Karpas-422 (cell line): ENCODE data around the gene DNMT3L. TPM values are rescaled to one million over a fixed set of nuclear protein-coding genes. Genes with fewer than 3 reads are reported as not detected.
"Not testable (repeated sequence)": the region's sequence is repeated elsewhere in the genome, so short reads cannot be mapped to it uniquely, and the experiment has no call there.

Experiments
- DNase-seq: peaks from one replicate; pipeline ENCODE4 v3.0.0-alpha.2; 2015
- H2AFZ ChIP-seq: fragments of 200-600 bp; sonication (generic); 2 replicates; pipeline ENCODE4 v1.6.1; 2014; ENCODE audit warnings: antibody characterized with exemption, low read length, mixed read lengths
- H3K27ac ChIP-seq: fragments of 200-600 bp; sonication (generic); 2 replicates; pipeline ENCODE4 v1.5.1; 2014; ENCODE audit warnings: mild to moderate bottlenecking, low read length, moderate library complexity
- H3K27me3 ChIP-seq: fragments of 200-600 bp; sonication (generic); 2 replicates; pipeline ENCODE4 v1.6.1; 2014; ENCODE audit warnings: low read length, mixed read lengths
- H3K36me3 ChIP-seq: fragments of 200-600 bp; sonication (generic); 2 replicates; pipeline ENCODE4 v1.6.1; 2014; ENCODE audit warnings: low read length, mixed read lengths; ENCODE audit not compliant: insufficient read depth
- H3K4me1 ChIP-seq: fragments of 200-600 bp; sonication (generic); 2 replicates; pipeline ENCODE4 v1.6.1; 2014; ENCODE audit warnings: mild to moderate bottlenecking, low read length, mixed read lengths
- H3K4me2 ChIP-seq: fragments of 200-600 bp; sonication (generic); 2 replicates; pipeline ENCODE4 v1.6.1; 2014; ENCODE audit warnings: low read length, low read depth, mild to moderate bottlenecking; ENCODE audit not compliant: poor library complexity, severe bottlenecking
- H3K4me3 ChIP-seq: fragments of 200-600 bp; sonication (generic); 2 replicates; pipeline ENCODE4 v1.5.1; 2014; ENCODE audit warnings: mild to moderate bottlenecking, antibody characterized with exemption, low read length, mixed read lengths
- H3K79me2 ChIP-seq: fragments of 200-600 bp; sonication (generic); 2 replicates; pipeline ENCODE4 v1.6.1; 2014; ENCODE audit warnings: mild to moderate bottlenecking, low read length, mixed read lengths
- H3K9ac ChIP-seq: fragments of 200-600 bp; sonication (generic); 2 replicates; pipeline ENCODE4 v1.6.0; 2014; ENCODE audit warnings: low read length
- H3K9me2 ChIP-seq: fragments of 200-600 bp; sonication (generic), shearing (Covaris generic); replicated peaks from 2 replicates; pipeline ENCODE4 v1.6.0; 2014; ENCODE audit warnings: mild to moderate bottlenecking, low read length, moderate library complexity; ENCODE audit not compliant: insufficient read depth
- H3K9me3 ChIP-seq: fragments of 300-700, 200-600 bp; sonication (generic); 2 replicates; pipeline ENCODE4 v1.6.1; 2014; ENCODE audit warnings: low read length, mixed read lengths
- H4K20me1 ChIP-seq: fragments of 200-600 bp; sonication (generic); 2 replicates; pipeline ENCODE4 v1.6.1; 2014; ENCODE audit warnings: mild to moderate bottlenecking, antibody characterized with exemption, low read length, low read depth; ENCODE audit not compliant: insufficient read depth
- total RNA-seq: library from RNA; depleted of rRNA; stranded (reverse); fragments of >200 nt; shearing (Covaris generic); gene quantifications from 2 replicates; pipeline ENCODE4 v1.2.3, GENCODE V29; 2014; ENCODE audit warnings: low replicate concordance

Gene DNMT3L
- total RNA-seq, 1 experiment from 2014 or later = not detected

DNA sequence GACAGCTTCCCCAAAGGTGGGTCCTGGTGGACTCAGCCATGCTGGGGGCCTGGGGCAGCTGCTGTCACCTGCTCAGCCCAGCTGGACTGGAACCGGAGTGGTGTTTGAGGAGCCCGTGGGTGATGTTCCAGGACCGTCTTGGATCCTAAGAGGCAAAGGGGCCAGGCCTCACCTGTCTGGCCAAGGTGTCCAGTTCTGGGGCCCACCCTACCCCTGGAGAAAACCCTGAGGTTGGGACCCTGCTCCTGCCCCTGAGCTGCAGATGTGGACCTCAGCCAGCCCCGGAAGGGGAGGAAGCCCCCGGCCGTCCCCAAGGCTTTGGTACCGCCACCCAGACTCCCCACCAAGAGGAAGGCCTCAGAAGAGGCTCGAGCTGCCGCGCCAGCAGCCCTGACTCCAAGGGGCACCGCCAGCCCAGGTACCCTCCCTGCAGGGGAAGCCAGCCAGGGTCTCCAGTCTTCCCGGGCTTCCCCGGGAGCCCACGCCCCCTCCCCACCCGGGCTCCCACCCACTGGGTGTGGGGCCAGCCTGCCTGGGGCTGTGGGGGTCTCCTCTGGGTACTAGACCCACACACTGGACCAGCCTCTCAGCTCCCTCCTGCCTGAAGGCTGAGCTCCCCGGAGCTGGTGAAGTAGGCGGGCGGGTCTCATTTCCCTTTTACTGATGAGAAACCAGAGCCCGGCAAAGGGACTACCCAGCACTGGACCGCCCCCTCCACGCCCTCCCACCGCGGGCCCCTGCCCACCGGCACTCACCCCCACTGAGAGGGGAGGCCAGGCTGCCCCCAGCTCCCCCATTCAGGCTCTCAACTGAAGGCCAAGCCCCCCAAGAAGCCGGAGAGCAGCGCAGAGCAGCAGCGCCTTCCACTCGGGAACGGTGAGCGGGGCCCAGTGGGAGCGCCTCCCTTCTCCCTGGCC is 25.3 kb upstream of the DNMT3L start:
- H3K9me2 ChIP-seq = no peaks in the 10 kb centered on the region
- H3K27ac ChIP-seq = no peak overlapping the region
- H3K27me3 ChIP-seq = no peaks in the 10 kb centered on the region
- no peaks in the 10 kb centered on the region for H3K79me2 ChIP-seq
- H3K4me1 ChIP-seq = peaks cover 6% of the 10 kb centered on the region
- H4K20me1 ChIP-seq = no peaks in the 10 kb centered on the region; the same call in 1 of the 2 replicates
- no peaks in the 10 kb centered on the region for H3K9me3 ChIP-seq
- no peak for DNase-seq
- H3K4me2 ChIP-seq = no peak overlapping the region
- H3K4me3 ChIP-seq = no peak overlapping the region
- no peak overlapping the region for H3K9ac ChIP-seq
- no peak overlapping the region for H2AFZ ChIP-seq
- no peaks in the 10 kb centered on the region for H3K36me3 ChIP-seq

DNA sequence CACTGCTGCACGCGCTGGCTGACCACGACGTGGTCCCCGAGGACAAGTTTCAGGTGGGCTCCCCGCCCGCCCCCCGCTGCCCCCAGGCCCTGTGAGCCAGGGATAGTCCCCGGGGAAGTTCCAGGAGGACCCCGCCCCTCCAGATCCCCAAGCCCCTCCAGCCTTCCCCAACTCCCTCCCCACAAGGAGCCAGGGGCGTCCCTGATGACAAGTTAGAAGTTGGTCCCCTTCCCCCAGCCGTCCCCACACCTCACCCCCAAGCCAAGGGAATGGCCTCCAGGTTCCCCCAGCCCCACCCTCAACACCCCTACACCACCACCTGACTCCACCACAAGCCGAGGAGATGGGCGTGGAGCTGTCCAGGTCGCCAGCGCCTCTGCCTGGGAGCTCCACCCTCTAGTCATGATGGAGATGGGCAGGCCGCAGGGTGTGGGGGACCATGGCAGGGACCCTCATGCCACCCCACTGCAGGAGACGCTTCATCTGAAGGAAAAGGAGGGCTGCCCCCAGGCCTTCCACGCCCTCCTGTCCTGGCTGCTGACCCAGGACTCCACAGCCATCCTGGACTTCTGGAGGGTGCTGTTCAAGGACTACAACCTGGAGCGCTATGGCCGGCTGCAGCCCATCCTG is 24.5 kb upstream of the DNMT3L start:
- no peaks in the 10 kb centered on the region for H3K9me3 ChIP-seq
- no peaks in the 10 kb centered on the region for H3K36me3 ChIP-seq
- H3K4me2 ChIP-seq = no peak overlapping the region
- no peak for DNase-seq
- H3K27me3 ChIP-seq = no peaks in the 10 kb centered on the region
- H3K9me2 ChIP-seq = no peaks in the 10 kb centered on the region
- H3K4me3 ChIP-seq = no peak overlapping the region
- H3K4me1 ChIP-seq = peaks cover 6% of the 10 kb centered on the region
- H4K20me1 ChIP-seq = no peaks in the 10 kb centered on the region
- H3K79me2 ChIP-seq = no peaks in the 10 kb centered on the region
- H3K9ac ChIP-seq = no peak overlapping the region
- H3K27ac ChIP-seq = no peak overlapping the region
- no peak overlapping the region for H2AFZ ChIP-seq

DNA sequence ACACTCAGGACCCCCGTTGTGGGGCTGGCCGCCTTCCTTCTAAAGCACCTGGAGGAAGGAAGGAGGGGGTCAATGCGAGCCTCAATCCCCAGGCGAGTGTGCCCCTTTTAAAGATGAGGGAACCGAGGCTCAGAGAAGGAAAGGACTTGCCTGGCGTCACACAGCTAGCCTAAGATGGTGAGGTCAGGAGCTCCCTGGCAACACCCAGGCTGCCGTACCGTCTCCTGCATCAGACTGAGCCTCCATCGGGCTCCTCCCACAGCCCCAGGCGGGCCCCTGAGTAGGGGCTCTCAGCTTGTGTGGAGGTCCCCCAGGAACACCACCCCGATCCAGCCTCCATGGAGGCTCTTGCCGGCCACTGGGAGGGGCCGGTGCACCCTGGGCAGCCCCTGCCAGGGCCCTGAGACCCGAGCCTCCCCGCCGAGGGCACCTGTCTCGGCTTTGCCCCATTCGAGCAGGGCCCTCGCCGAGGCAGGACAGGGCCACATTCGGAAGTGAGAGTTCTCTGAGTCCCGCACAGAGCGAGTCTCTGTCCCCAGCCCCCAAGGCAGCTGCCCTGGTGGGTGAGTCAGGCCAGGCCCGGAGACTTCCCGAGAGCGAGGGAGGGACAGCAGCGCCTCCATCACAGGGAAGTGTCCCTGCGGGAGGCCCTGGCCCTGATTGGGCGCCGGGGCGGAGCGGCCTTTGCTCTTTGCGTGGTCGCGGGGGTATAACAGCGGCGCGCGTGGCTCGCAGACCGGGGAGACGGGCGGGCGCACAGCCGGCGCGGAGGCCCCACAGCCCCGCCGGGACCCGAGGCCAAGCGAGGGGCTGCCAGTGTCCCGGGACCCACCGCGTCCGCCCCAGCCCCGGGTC is 23.7 kb upstream of the DNMT3L start, which contains the start of gene AIRE:
Gene AIRE, plus strand, starts transcription at position 739 of the 855 bp plus-strand sequence. CDS start 131 bp downstream, outside the sequence.
- Histone ChIP-seq H3K27me3 (no peaks in the 10 kb centered on the region), H3K9me2 (no peaks in the 10 kb centered on the region), H3K4me2 (no peak within 1 kb of the TSS), H3K4me1 (peaks cover 6% of the 10 kb centered on the region), H3K36me3 (no peaks in the 10 kb centered on the region), H3K9ac (no peak within 1 kb of the TSS), H3K4me3 (no peak within 1 kb of the TSS), H3K9me3 (no peaks in the 10 kb centered on the region), H3K27ac (no peak within 1 kb of the TSS), H3K79me2 (no peaks in the 10 kb centered on the region), H2AFZ (no peak within 1 kb of the TSS), H4K20me1 (no peaks in the 10 kb centered on the region)
- DNase-seq = no peak

DNA sequence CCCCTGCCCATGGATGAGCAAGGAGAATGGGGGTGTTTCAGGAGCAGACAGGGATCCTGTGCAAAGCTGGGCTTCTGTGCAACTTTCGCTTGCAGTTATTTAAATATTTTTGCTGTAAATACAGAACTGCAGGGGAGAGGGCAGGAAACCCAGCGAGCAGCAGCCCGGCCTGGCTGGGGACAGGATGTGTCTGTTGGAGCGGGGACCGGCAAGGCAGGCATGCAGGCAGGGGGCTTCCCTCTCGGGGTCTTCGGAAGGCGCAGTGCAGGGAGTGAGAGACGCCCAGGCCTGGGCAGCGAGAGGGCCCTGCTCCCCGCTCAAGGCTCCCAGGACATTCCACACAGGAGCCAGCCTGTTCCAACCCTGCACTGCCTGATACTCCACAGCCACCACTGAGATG is 22.3 kb upstream of the DNMT3L start:
- Histone ChIP-seq H3K4me1 (peaks cover 6% of the 10 kb centered on the region), H3K9ac (no peak overlapping the region), H3K79me2 (no peaks in the 10 kb centered on the region), H3K9me2 (no peaks in the 10 kb centered on the region), H3K27me3 (no peaks in the 10 kb centered on the region), H3K4me3 (no peak overlapping the region), H3K36me3 (no peaks in the 10 kb centered on the region), H3K27ac (no peak overlapping the region), H2AFZ (no peak overlapping the region), H3K9me3 (no peaks in the 10 kb centered on the region), H4K20me1 (no peaks in the 10 kb centered on the region), H3K4me2 (no peak overlapping the region)
- DNase-seq = no peak

DNA sequence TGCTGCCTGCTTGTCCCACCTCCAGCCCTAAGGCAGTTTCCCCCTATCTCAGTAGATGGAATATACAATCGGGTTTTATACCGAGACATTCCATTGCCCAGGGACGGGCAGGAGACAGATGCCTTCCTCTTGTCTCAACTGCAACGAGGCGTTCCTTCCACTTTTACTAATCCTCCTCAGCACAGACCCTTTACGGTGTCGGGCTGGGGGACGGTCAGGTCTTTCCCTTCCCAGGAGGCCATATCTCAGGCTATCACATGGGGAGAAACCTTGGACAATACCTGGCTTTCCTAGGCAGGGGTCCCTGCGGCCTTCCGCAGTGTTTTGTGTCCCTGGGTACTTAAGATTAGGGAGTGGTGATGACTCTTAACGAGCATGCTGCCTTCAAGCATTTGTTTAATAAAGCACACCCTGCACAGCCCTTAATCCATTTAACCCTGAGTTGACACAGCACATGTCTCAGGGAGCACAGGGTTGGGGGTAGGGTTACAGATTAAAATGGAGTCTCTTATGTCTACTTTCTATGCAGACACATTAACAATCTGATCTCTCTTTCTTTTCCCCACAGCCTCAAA is 21.6 kb upstream of the DNMT3L start:
- H3K4me2 ChIP-seq, H3K4me3 ChIP-seq, H3K27me3 ChIP-seq, H3K27ac ChIP-seq, H3K4me1 ChIP-seq, H3K36me3 ChIP-seq, H3K9ac ChIP-seq, H3K9me3 ChIP-seq, H4K20me1 ChIP-seq, H3K9me2 ChIP-seq, H3K79me2 ChIP-seq, H2AFZ ChIP-seq, DNase-seq: not testable (repeated sequence)

DNA sequence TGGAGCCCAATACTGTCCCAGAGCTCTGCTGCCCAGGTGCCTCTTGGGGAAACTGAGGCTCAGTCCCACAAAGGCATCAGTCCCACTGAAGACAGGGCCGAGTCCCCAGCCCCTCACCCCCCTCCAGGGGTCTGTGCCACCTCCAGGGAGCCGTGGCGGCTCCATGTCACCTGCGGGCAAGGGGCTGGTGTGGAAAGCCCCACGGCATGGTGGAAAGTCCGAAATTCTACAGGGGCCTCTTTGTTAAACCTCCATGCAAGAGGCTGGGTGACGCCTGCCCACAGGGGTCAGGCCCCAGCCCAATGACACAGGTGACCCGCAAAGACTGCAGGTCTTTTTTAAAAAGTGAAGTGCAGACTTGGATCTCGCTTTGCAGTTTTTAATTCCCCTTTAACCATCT is 20.7 kb upstream of the DNMT3L start:
- H4K20me1 ChIP-seq = no peaks in the 10 kb centered on the region
- no peaks in the 10 kb centered on the region for H3K79me2 ChIP-seq
- no peak overlapping the region for H3K27ac ChIP-seq
- no peaks in the 10 kb centered on the region for H3K9me2 ChIP-seq
- H3K9ac ChIP-seq = no peak overlapping the region
- H3K4me1 ChIP-seq = peaks cover 6% of the 10 kb centered on the region
- H2AFZ ChIP-seq = no peak overlapping the region
- no peak overlapping the region for H3K4me3 ChIP-seq
- H3K36me3 ChIP-seq = no peaks in the 10 kb centered on the region
- no peak for DNase-seq
- H3K9me3 ChIP-seq = no peaks in the 10 kb centered on the region
- H3K4me2 ChIP-seq = no peak overlapping the region
- H3K27me3 ChIP-seq = no peaks in the 10 kb centered on the region

DNA sequence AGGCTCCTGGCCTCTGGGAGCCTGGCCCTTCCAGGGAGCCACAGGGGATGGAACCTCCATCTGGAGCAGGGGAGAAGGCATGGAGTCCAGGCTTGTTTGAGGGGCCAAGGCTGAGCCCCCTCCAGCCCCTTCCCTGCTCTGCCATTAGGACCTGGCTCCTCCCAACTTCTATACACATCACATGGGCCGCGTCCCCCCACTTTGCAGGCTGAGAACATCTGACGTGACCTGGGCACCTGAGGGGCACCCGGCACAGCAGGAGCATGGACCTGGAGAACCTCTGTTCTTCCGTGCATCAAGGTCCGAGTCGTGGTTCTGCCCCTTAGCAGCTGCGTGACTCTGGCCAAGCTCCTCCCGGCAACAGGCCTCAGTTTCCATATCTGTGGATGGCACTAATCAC is 20.1 kb upstream of the DNMT3L start:
- no peak overlapping the region for H3K27ac ChIP-seq
- DNase-seq = no peak
- no peak overlapping the region for H3K9ac ChIP-seq
- no peaks in the 10 kb centered on the region for H3K9me2 ChIP-seq
- H3K4me3 ChIP-seq = no peak overlapping the region
- H3K27me3 ChIP-seq = no peaks in the 10 kb centered on the region
- no peak overlapping the region for H2AFZ ChIP-seq
- no peaks in the 10 kb centered on the region for H3K36me3 ChIP-seq
- no peak overlapping the region for H3K4me2 ChIP-seq
- no peaks in the 10 kb centered on the region for H3K79me2 ChIP-seq
- H4K20me1 ChIP-seq = no peaks in the 10 kb centered on the region
- peaks cover 6% of the 10 kb centered on the region for H3K4me1 ChIP-seq
- no peaks in the 10 kb centered on the region for H3K9me3 ChIP-seq
